HUES48 (cell line): Measurements from ENCODE around the gene STARD3.
A peak's percentile ranks its signal among the peaks of the same experiment; 100 is the strongest.
"Not testable (repeated sequence)": the region's sequence is repeated elsewhere in the genome, so short reads cannot be mapped to it uniquely, and the experiment has no call there.

ENCODE experiments used
- H3K27ac ChIP-seq: one replicate; pipeline ENCODE4 v1.7.0; 2013; ENCODE audit warnings: low read depth, low read length, inconsistent platforms
- H3K27me3 ChIP-seq: 2 replicates; pipeline ENCODE4 v1.6.1; 2013; ENCODE audit warnings: mild to moderate bottlenecking, low read length; ENCODE audit not compliant: control insufficient read depth, insufficient read depth
- H3K36me3 ChIP-seq: 2 replicates; pipeline ENCODE4 v1.6.1; 2013; ENCODE audit warnings: low read length; ENCODE audit not compliant: control insufficient read depth, insufficient read depth
- H3K4me1 ChIP-seq: 2 replicates; pipeline ENCODE4 v1.6.1; 2013; ENCODE audit warnings: mild to moderate bottlenecking, low read length; ENCODE audit not compliant: control insufficient read depth, insufficient read depth
- H3K4me3 ChIP-seq: 2 replicates; pipeline ENCODE4 v1.5.1; 2013; ENCODE audit warnings: mild to moderate bottlenecking, low read depth, low read length
- H3K9ac ChIP-seq: 2 replicates; pipeline ENCODE4 v1.6.1; 2013; ENCODE audit warnings: mild to moderate bottlenecking, low read depth, low read length, moderate library complexity
- H3K9me3 ChIP-seq: 2 replicates; pipeline ENCODE4 v1.6.1; 2013; ENCODE audit warnings: low read length; ENCODE audit not compliant: control insufficient read depth, insufficient read depth

Gene STARD3

GRCh38 chr17:39636927-39637736 is at the start of gene STARD3:
STARD3 (plus strand) TSS chr17:39637144; CDS start chr17:39653532, 16,388 bp downstream.
- no peaks in the 10 kb centered on the region for H3K36me3 ChIP-seq
- peak within 1 kb of the TSS; percentile 83 for H3K27ac ChIP-seq
- H3K27me3 ChIP-seq: no peaks in the 10 kb centered on the region
- H3K9me3 ChIP-seq: no peaks in the 10 kb centered on the region
- peak within 1 kb of the TSS; percentile 74 for H3K4me3 ChIP-seq
- H3K9ac ChIP-seq: peak within 1 kb of the TSS; percentile 31; the same call in 1 of the 2 replicates
- peaks cover 45% of the 10 kb centered on the region for H3K4me1 ChIP-seq

GRCh38 chr17:39590180-39590579 is 46.8 kb upstream of the STARD3 start:
- not testable (repeated sequence) for H3K4me3 ChIP-seq, H3K4me1 ChIP-seq, H3K36me3 ChIP-seq, H3K9me3 ChIP-seq, H3K27ac ChIP-seq, H3K9ac ChIP-seq
- H3K27me3 ChIP-seq: peaks cover 40% of the 10 kb centered on the region

DNA sequence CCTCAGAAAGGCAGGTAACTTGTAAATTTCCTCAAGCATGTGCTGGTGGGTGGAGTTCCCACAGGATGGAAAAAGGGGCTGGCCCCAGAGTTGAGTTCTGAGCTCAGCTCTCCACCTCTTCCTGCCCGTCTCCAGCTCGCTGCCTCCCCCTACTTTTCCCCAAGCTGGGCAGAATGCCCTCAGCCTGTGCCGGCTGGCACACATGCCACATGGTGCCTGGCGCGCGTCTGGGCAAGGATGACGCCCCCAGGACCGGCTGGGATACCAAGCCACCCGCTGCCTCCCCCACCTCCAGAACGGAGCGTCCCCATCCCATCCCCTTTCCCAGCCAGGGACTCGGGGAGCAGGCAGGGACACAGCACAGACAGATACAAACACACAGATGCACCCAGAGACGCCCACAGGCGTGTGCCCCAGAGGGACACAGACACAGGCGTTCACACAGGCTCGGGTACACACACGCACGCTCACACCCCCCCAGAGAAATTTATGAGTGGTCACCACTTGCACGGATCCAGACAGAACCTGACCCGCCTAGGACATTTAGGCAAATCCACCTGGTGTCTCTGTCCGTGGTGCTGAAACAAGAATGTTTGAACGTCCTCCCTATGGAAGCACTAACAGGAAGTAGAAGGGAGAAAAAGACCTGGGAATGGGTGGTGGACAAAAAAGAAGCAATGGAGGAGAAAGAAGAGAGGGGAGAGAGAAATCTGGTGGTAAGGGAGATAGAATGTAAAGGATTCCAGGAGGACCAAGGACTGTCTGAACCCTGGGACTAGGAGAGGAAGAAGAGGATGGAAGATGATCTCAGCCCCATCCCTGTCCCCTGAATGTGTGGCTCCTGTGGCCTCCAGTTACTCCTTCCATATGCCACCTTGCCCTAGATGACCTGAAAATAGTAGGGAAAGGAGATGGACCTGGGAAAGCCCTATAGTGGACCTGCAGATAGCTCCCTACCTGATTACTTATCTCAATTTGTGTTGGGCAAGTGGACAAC is 44.7 kb upstream of the STARD3 start:
- no peaks in the 10 kb centered on the region for H3K9me3 ChIP-seq
- H3K4me3 ChIP-seq: peak overlapping the region; percentile 31; the same call in 1 of the 2 replicates
- H3K27me3 ChIP-seq: peaks cover 61% of the 10 kb centered on the region
- H3K9ac ChIP-seq: no peak overlapping the region
- H3K27ac ChIP-seq: no peak overlapping the region
- H3K4me1 ChIP-seq: peaks cover 10% of the 10 kb centered on the region
- H3K36me3 ChIP-seq: no peaks in the 10 kb centered on the region

DNA sequence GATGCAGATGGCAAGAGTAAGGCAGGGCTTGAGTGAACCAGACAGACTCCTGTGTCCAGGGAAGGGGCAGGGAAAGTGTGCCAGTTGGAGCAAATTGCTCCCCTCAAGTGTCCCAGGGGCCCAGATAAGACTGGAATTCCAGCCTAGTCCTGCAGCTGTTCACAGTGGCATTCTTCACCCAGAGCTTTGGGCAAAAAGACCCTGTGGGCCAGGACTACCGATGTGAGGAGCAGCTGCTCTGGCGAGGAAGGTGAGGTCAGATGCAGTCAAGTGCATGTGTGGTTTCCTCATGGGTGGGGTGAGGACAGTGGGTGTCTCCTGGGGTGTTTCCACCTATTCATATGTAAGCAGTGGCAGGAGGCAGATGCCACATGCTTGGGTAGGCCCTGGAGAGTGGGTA is 43.6 kb upstream of the STARD3 start:
- no peak overlapping the region for H3K27ac ChIP-seq
- H3K36me3 ChIP-seq: no peaks in the 10 kb centered on the region
- H3K27me3 ChIP-seq: peaks cover 72% of the 10 kb centered on the region
- peaks cover 12% of the 10 kb centered on the region for H3K4me1 ChIP-seq
- no peaks in the 10 kb centered on the region for H3K9me3 ChIP-seq
- no peak overlapping the region for H3K4me3 ChIP-seq
- H3K9ac ChIP-seq: no peak overlapping the region

- Histone ChIP-seq H3K9ac (no peak overlapping the region), H3K27me3 (peaks cover 92% of the 10 kb centered on the region), H3K4me3 (no peak overlapping the region), H3K27ac (no peak overlapping the region), H3K9me3 (no peaks in the 10 kb centered on the region), H3K4me1 (peaks cover 22% of the 10 kb centered on the region), H3K36me3 (no peaks in the 10 kb centered on the region)
Measured at GRCh38 chr17:39595294-39595693, 41.6 kb upstream of the STARD3 start.

DNA sequence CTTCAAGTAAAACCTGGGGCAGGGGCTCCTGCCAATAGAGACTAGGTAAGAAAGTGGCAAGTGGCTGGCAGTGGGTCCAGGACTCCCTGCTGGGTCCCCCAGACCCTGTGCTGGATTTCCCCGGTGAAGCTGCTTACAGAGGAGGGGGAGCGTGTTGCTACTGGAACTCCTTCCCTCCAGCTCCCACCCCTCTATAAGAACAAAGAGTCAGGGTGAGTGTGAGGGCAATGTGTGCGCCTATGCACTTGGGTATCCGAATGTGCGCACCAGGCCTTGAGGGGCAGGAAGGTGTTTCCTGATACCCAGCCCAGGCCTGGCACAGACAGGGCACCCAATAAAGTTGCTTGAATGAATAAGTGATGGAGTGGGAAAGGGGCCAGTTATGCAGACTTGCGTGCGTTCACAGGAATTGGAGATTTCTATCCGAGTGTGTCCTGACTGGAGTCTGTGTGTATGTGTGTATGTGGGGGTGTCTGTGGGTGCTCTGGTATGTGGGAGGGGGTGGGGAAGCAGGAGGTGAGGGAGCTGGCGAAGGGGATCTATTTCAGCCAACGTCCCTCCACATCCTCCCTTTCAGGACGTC is 40.9 kb upstream of the STARD3 start:
- H3K9me3 ChIP-seq: no peaks in the 10 kb centered on the region
- peaks cover 22% of the 10 kb centered on the region for H3K4me1 ChIP-seq
- H3K36me3 ChIP-seq: no peaks in the 10 kb centered on the region
- peaks cover 98% of the 10 kb centered on the region for H3K27me3 ChIP-seq
- no peak overlapping the region; the same call in 1 of the 2 replicates for H3K4me3 ChIP-seq
- no peak overlapping the region for H3K27ac ChIP-seq
- H3K9ac ChIP-seq: no peak overlapping the region

DNA sequence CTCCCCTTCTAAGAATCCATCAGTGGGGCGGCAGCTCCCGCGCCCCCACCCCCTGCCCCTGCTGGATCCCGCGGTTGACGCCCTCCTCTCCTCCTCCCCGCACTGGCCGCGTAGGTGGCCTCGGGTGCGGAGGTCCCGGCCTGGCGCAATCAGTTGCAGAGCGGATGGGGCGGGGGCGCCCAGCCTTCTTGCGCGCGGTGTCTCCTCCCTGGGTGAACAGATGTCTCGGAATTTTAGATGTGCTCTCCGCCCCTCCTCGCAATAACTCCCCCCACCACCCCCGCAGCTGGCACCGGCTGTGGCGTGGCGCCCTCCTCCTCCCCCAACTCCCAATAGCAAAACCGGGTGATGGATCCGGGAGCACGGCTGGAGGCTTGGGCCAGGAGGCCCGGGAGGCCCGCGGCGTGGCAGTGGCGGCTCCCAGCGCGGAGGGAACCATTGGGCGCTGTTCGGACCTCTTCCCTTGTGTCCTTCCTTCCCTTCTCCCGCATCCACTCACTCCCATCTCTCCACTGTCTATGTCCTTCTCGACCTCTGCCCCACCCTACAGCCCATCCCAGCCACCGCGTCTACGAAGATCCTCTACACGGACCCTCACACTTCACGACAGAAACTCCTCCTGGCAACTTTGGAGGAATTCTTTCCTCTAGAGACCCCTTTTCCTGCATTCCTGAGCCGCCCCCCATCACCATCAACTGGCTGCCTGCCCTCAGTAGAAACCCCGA is 40.2 kb upstream of the STARD3 start:
- Histone ChIP-seq H3K27ac (no peak overlapping the region), H3K9me3 (no peaks in the 10 kb centered on the region), H3K4me1 (peaks cover 26% of the 10 kb centered on the region), H3K27me3 (peaks cover 98% of the 10 kb centered on the region), H3K36me3 (no peaks in the 10 kb centered on the region), H3K4me3 (no peak overlapping the region; the same call in 1 of the 2 replicates), H3K9ac (no peak overlapping the region)

GRCh38 chr17:39597372-39598046 is 39.4 kb upstream of the STARD3 start:
- Histone ChIP-seq H3K4me1 (peaks cover 29% of the 10 kb centered on the region), H3K9me3 (no peaks in the 10 kb centered on the region), H3K36me3 (no peaks in the 10 kb centered on the region), H3K27me3 (peaks cover 100% of the 10 kb centered on the region), H3K4me3 (no peak overlapping the region), H3K27ac (no peak overlapping the region), H3K9ac (no peak overlapping the region)

GRCh38 chr17:39598047-39598481 is 38.9 kb upstream of the STARD3 start:
- H3K9ac ChIP-seq: no peak overlapping the region
- peaks cover 100% of the 10 kb centered on the region for H3K27me3 ChIP-seq
- H3K9me3 ChIP-seq: no peaks in the 10 kb centered on the region
- H3K4me3 ChIP-seq: no peak overlapping the region
- no peak overlapping the region for H3K27ac ChIP-seq
- H3K36me3 ChIP-seq: no peaks in the 10 kb centered on the region
- peaks cover 29% of the 10 kb centered on the region for H3K4me1 ChIP-seq

DNA sequence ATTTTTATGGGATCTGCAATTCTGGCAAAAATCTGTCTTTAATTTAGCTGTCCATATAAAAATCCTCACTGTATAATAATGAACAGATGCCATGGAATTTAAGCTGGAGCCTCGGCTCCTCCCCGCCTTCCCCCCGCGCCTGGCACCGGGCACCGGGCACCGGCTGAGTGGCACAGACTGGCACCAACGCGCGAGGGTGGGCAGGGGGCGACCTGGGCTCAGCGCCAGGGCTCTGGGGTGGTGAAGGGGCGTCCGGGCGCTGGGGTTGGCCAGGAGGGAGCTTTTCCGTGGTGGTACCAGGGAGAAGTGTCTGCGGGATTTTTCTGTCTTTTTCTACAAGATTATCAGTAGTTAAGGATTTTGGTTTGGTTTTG is 38.3 kb upstream of the STARD3 start:
- H3K27me3 ChIP-seq: peaks cover 100% of the 10 kb centered on the region
- no peak overlapping the region for H3K4me3 ChIP-seq
- H3K9me3 ChIP-seq: no peaks in the 10 kb centered on the region
- peaks cover 34% of the 10 kb centered on the region for H3K4me1 ChIP-seq
- no peak overlapping the region for H3K9ac ChIP-seq
- H3K27ac ChIP-seq: no peak overlapping the region
- no peaks in the 10 kb centered on the region for H3K36me3 ChIP-seq
